ENCODE results near the gene RASA3. TPM values are rescaled to one million over a fixed set of nuclear protein-coding genes. Genes with fewer than 3 reads are reported as not detected.

The RASA3 gene
- polyA plus RNA-seq, 1 donor from 2014 or later, result 8.5 TPM

DNA sequence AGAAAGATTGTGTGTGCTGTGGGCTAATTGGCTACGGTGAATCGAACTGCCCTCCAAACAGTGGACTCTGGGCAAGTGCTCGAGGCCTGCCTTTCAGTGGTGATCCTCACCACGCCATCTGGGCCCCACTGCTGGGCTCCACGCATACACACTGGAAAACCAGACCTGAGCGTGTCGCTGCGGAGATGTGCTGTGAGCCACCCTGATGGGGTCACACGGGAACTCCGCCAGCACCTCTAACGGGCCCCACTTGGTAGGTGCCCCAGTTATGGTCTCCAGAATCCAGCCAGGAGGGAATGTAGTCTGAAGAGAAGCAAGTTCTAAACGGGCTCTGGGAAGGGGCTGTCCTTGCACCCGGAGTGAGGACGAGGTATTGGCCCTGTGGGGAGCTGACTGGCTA lies 197.8 kb downstream of the RASA3 start:
- H3K4me3 ChIP-seq (ENCODE audit: low read length), result no peak overlapping the region
- H3K27ac ChIP-seq (ENCODE audit: low read length), result no peak overlapping the region
- no peaks in the 10 kb centered on the region for H3F3A ChIP-seq (ENCODE audit: insufficient read depth, low read length, poor library complexity, severe bottlenecking)
- H3K79me2 ChIP-seq (replicated peaks; ENCODE audit: insufficient read depth, low read length), result no peaks in the 10 kb centered on the region
- no peaks in the 10 kb centered on the region for H3K9me3 ChIP-seq (ENCODE audit: low read length)
- H3K27me3 ChIP-seq (ENCODE audit: insufficient read depth, low read depth, low read length), result no peaks in the 10 kb centered on the region
- no peak overlapping the region for H2AFZ ChIP-seq (ENCODE audit: low read depth, low read length)
- H3K4me2 ChIP-seq (ENCODE audit: low read length), result no peak overlapping the region
- H4K20me1 ChIP-seq (ENCODE audit: insufficient read depth), result no peaks in the 10 kb centered on the region
- no peak overlapping the region for H3K9ac ChIP-seq (ENCODE audit: low read length)
- no peaks in the 10 kb centered on the region for H3K9me2 ChIP-seq (ENCODE audit: insufficient read depth, low read length)
- no peaks in the 10 kb centered on the region for H3K36me3 ChIP-seq (ENCODE audit: insufficient read depth, low read length)
- TF ChIP-seq EP300 (conservative IDR thresholded peaks at IDR 0.05; ENCODE audit: poor library complexity, severe bottlenecking), result no peak
- TF ChIP-seq, protein P1, sequence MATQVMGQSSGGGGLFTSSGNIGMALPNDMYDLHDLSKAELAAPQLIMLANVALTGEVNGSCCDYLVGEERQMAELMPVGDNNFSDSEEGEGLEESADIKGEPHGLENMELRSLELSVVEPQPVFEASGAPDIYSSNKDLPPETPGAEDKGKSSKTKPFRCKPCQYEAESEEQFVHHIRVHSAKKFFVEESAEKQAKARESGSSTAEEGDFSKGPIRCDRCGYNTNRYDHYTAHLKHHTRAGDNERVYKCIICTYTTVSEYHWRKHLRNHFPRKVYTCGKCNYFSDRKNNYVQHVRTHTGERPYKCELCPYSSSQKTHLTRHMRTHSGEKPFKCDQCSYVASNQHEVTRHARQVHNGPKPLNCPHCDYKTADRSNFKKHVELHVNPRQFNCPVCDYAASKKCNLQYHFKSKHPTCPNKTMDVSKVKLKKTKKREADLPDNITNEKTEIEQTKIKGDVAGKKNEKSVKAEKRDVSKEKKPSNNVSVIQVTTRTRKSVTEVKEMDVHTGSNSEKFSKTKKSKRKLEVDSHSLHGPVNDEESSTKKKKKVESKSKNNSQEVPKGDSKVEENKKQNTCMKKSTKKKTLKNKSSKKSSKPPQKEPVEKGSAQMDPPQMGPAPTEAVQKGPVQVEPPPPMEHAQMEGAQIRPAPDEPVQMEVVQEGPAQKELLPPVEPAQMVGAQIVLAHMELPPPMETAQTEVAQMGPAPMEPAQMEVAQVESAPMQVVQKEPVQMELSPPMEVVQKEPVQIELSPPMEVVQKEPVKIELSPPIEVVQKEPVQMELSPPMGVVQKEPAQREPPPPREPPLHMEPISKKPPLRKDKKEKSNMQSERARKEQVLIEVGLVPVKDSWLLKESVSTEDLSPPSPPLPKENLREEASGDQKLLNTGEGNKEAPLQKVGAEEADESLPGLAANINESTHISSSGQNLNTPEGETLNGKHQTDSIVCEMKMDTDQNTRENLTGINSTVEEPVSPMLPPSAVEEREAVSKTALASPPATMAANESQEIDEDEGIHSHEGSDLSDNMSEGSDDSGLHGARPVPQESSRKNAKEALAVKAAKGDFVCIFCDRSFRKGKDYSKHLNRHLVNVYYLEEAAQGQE (IDR thresholded peaks at IDR 0.05; ENCODE audit: borderline replicate concordance), result no peak
- TF ChIP-seq RAD21 (conservative IDR thresholded peaks at IDR 0.05), result no peak
- no peak for TF ChIP-seq TAF1 (IDR thresholded peaks at IDR 0.05; ENCODE audit: low read depth)
- TF ChIP-seq CTCF (IDR thresholded peaks at IDR 0.05; ENCODE audit: poor library complexity, severe bottlenecking), result no peak
- TF ChIP-seq SMC3 (conservative IDR thresholded peaks at IDR 0.05; ENCODE audit: poor library complexity), result no peak
- no peak for TF ChIP-seq EZH2 (IDR thresholded peaks at IDR 0.05; ENCODE audit: borderline replicate concordance, insufficient read depth, low read length, poor library complexity, severe bottlenecking)
- TF ChIP-seq POLR2AphosphoS5 (IDR thresholded peaks at IDR 0.05), result no peak
- no peak for TF ChIP-seq MXI1 (conservative IDR thresholded peaks at IDR 0.05; ENCODE audit: poor library complexity, severe bottlenecking)

GRCh38 chr13:113933901-113934300 lies 198.5 kb downstream of the RASA3 start:
- Histone ChIP-seq H3K9me3 (ENCODE audit: low read length) (no peaks in the 10 kb centered on the region), H3K4me3 (ENCODE audit: low read length) (no peak overlapping the region), H2AFZ (ENCODE audit: low read depth, low read length) (no peak overlapping the region), H3K27me3 (ENCODE audit: insufficient read depth, low read depth, low read length) (no peaks in the 10 kb centered on the region), H4K20me1 (ENCODE audit: insufficient read depth) (no peaks in the 10 kb centered on the region), H3F3A (ENCODE audit: insufficient read depth, low read length, poor library complexity, severe bottlenecking) (no peaks in the 10 kb centered on the region), H3K79me2 (replicated peaks; ENCODE audit: insufficient read depth, low read length) (no peaks in the 10 kb centered on the region), H3K9ac (ENCODE audit: low read length) (no peak overlapping the region), H3K36me3 (ENCODE audit: insufficient read depth, low read length) (no peaks in the 10 kb centered on the region), H3K9me2 (ENCODE audit: insufficient read depth, low read length) (no peaks in the 10 kb centered on the region), H3K4me2 (ENCODE audit: low read length) (no peak overlapping the region), H3K27ac (ENCODE audit: low read length) (no peak overlapping the region)
- TF ChIP-seq MXI1 (conservative IDR thresholded peaks at IDR 0.05; ENCODE audit: poor library complexity, severe bottlenecking), result no peak
- TF ChIP-seq EP300 (conservative IDR thresholded peaks at IDR 0.05; ENCODE audit: poor library complexity, severe bottlenecking), result no peak
- TF ChIP-seq POLR2AphosphoS5 (IDR thresholded peaks at IDR 0.05), result no peak
- no peak for TF ChIP-seq CTCF (IDR thresholded peaks at IDR 0.05; ENCODE audit: poor library complexity, severe bottlenecking)
- TF ChIP-seq SMC3 (conservative IDR thresholded peaks at IDR 0.05; ENCODE audit: poor library complexity), result no peak
- TF ChIP-seq EZH2 (IDR thresholded peaks at IDR 0.05; ENCODE audit: borderline replicate concordance, insufficient read depth, low read length, poor library complexity, severe bottlenecking), result no peak
